T-helper 2 cell treated with Interferon-gamma antibody and Interleukin-4, amounts not matched to agents 100 ng/mL and 5 ng/mL, for 36 hours (primary cell): ENCODE data around the gene HGFAC. TPM values are rescaled to one million over a fixed set of nuclear protein-coding genes. Genes with fewer than 3 reads are reported as not detected.

Experiments used
- total RNA-seq: library from RNA; stranded (reverse); gene quantifications from 2 replicates; pipeline ENCODE4 v1.2.3, GENCODE V29; 2022

HGFAC gene
- total RNA-seq, 1 donor from 2014 or later = not detected

Other genes with a start within 250 kb of the HGFAC start
- gene MSANTD1, start 192.8 kb upstream of the HGFAC start, total RNA-seq = 1.1 and 1.4 TPM in 2 replicates
- 4.4 and 5.7 TPM in 2 replicates for gene RGS12, start 148.9 kb upstream of the HGFAC start, total RNA-seq
- not detected in 2 replicates for gene DOK7, start 21.3 kb downstream of the HGFAC start, total RNA-seq
- gene LRPAP1, start 90.5 kb downstream of the HGFAC start, total RNA-seq = 65.7 and 69.3 TPM in 2 replicates